Brain (organoid and tissue), 1 donor: ENCODE measurements around the gene SPDYE2. TPM values are rescaled to one million over a fixed set of nuclear protein-coding genes. Genes with fewer than 3 reads are reported as not detected.

Source experiments
- polyA plus RNA-seq: library from polyadenylated mRNA; stranded (reverse); fragments of 350-450 nt; fragmentation: Illumina TruSeq; extraction: RNeasy Lipid Tissue Mini Kit (QIAGEN cat#74804); gene quantifications from one replicate; pipeline ENCODE4 v1.2.3, GENCODE V29; 2015; ENCODE audit warnings: low read depth, low replicate concordance; ENCODE audit not compliant: insufficient read depth

Gene SPDYE2
- polyA plus RNA-seq, 1 donor from 2014 or later: not detected

Other genes with a start within 250 kb of the SPDYE2 start
- gene SPDYE6, start 194.8 kb upstream of the SPDYE2 start, polyA plus RNA-seq: not detected
- gene PRKRIP1, start 154.9 kb upstream of the SPDYE2 start, polyA plus RNA-seq: 17.8 TPM
- gene ORAI2, start 117.7 kb upstream of the SPDYE2 start, polyA plus RNA-seq: 23.7 TPM
- gene ALKBH4, start 86.4 kb upstream of the SPDYE2 start, polyA plus RNA-seq: 16.3 TPM
- gene LRWD1, start 86.2 kb upstream of the SPDYE2 start, polyA plus RNA-seq: 30.4 TPM
- 142 TPM for gene POLR2J, start 72.3 kb upstream of the SPDYE2 start, polyA plus RNA-seq
- gene RASA4B, start 33.4 kb upstream of the SPDYE2 start, polyA plus RNA-seq: 48.9 TPM
- 1.7 TPM for gene UPK3BL2, start 7.5 kb upstream of the SPDYE2 start, polyA plus RNA-seq
- 75.8 TPM for gene POLR2J3, start 21.4 kb downstream of the SPDYE2 start, polyA plus RNA-seq
- gene RASA4, start 65.5 kb downstream of the SPDYE2 start, polyA plus RNA-seq: 81.8 TPM
- gene UPK3BL1, start 91.6 kb downstream of the SPDYE2 start, polyA plus RNA-seq: 23.2 TPM
- gene SPDYE2B, start 99.1 kb downstream of the SPDYE2 start, polyA plus RNA-seq: not detected
- gene POLR2J2, start 120.4 kb downstream of the SPDYE2 start, polyA plus RNA-seq: 0.66 TPM
- 4.0 TPM for gene FAM185A, start 197.8 kb downstream of the SPDYE2 start, polyA plus RNA-seq